H1 (cell line): ENCODE results near the gene GADL1. TPM values are rescaled to one million over a fixed set of nuclear protein-coding genes. Genes with fewer than 3 reads are reported as not detected.

ENCODE experiments used
- CHD7 ChIP-seq: fragments of 300-600 bp; sonication (generic); IDR thresholded peaks from 2 replicates; pipeline ENCODE4 v1.7.1; 2012; ENCODE audit warnings: low read length, moderate library complexity, mild to moderate bottlenecking, inconsistent platforms; ENCODE audit not compliant: insufficient replicate concordance
- MAFK ChIP-seq: IDR thresholded peaks from 2 replicates; pipeline ENCODE4 v1.6.1; 2012; ENCODE audit warnings: low read depth, mild to moderate bottlenecking, improper control_type of control experiment, low read length
- polyA plus RNA-seq, 7 experiments: library from polyadenylated mRNA; depleted of rRNA in 3 of 7; stranded (reverse) in 5 of 7; unstranded in 2 of 7; fragments of >200 nt in 5 of 7; fragments of 200-250 nt in 2 of 7; gene quantifications; 1 replicate in 5 of 7; 2 replicates in 1 of 7; 4 replicates in 1 of 7; pipeline versions ENCODE4 v1.2.1 to v1.2.3, GENCODE V29; 2011 to 2013; ENCODE audit warnings: missing spikeins in 2 of 7, mixed read lengths in 2 of 7
- total RNA-seq: library from RNA; stranded (reverse); fragmentation: NEBNext Ultra II Directional; extraction: Animal tissue kit (Norgen Biotek cat#: 25700); gene quantifications from 2 replicates; pipeline ENCODE4 v1.2.1, GENCODE V29; 2021

Gene GADL1
- total and polyA plus RNA-seq, 2 of the 8 experiments (the other 6 are each of a cell fraction or from before 2014, with no cell fraction given): 0.03 to 0.30 TPM

- TF ChIP-seq CHD7: no peak
- TF ChIP-seq MAFK: 0 out of 2 replicates have a peak, but pooled peaks have one; percentile 6
Observed at GRCh38 chr3:30747771-30748281, 146.6 kb downstream of the GADL1 start (continued).
